AG09319 (cell line): ENCODE measurements around the gene ATG5.

Source experiments
- DNase-seq: peaks from one replicate; pipeline ENCODE4 v3.0.0-alpha.2; 2010; ENCODE audit warnings: low read depth; ENCODE audit errors: extremely low read depth
- CTCF ChIP-seq: IDR thresholded peaks from 2 replicates; pipeline ENCODE4 v1.5.1; 2011; ENCODE audit warnings: low read depth, mild to moderate bottlenecking, inconsistent platforms, low read length, moderate library complexity

The ATG5 gene

GRCh38 chr6:106334646-106335448, 9.3 kb upstream of the ATG5 start:
- DNase-seq = peak; percentile 11
- TF ChIP-seq CTCF = peak; percentile 61

GRCh38 chr6:106324726-106325335, 729 bp downstream of the ATG5 start:
- no peak for DNase-seq

GRCh38 chr6:106321940-106322339, 3.6 kb downstream of the ATG5 start:
- TF ChIP-seq CTCF = no peak
- no peak for DNase-seq

More at GRCh38 chr6:106324726-106325335, 729 bp downstream of the ATG5 start:
- TF ChIP-seq CTCF = no peak

- no peak for DNase-seq
These were observed 6.7 kb downstream of the ATG5 start for GRCh38 chr6:106318851-106319250.

GRCh38 chr6:106318061-106318460, 7.5 kb downstream of the ATG5 start:
- no peak for TF ChIP-seq CTCF
- DNase-seq = no peak

More at GRCh38 chr6:106318851-106319250, 6.7 kb downstream of the ATG5 start:
- no peak for TF ChIP-seq CTCF

GRCh38 chr6:106316375-106316766, 9.2 kb downstream of the ATG5 start:
- DNase-seq = no peak
- no peak for TF ChIP-seq CTCF

GRCh38 chr6:106315765-106316374, 9.7 kb downstream of the ATG5 start:
- TF ChIP-seq CTCF = no peak
- DNase-seq = no peak
